Duodenal mucosa (tissue), 2 donors: Measurements from ENCODE around the gene FAM193B.

ENCODE experiments used
- H3K27ac ChIP-seq: one replicate; pipeline ENCODE4 v1.7.0; 2013; ENCODE audit warnings: low read depth, low read length
- H3K27me3 ChIP-seq, 2 donors: one replicate each; pipeline ENCODE4 v1.7.0; 2013; ENCODE audit warnings: low read length in 2 of 2, control low read depth in 1 of 2; ENCODE audit not compliant: insufficient read depth in 2 of 2, control insufficient read depth in 1 of 2
- H3K36me3 ChIP-seq, 2 donors: one replicate each; pipeline ENCODE4 v1.7.0; 2013; ENCODE audit warnings: low read length in 2 of 2, control low read depth in 1 of 2; ENCODE audit not compliant: insufficient read depth in 2 of 2, control insufficient read depth in 1 of 2
- H3K4me1 ChIP-seq, 2 donors: one replicate each; pipeline ENCODE4 v1.7.0; 2013; ENCODE audit warnings: low read length in 2 of 2, control low read depth in 1 of 2; ENCODE audit not compliant: insufficient read depth in 2 of 2, control insufficient read depth in 1 of 2
- H3K4me3 ChIP-seq, 2 donors: one replicate each; pipeline ENCODE4 v1.7.0; 2013; ENCODE audit warnings: low read length in 2 of 2, low read depth in 1 of 2
- H3K9ac ChIP-seq, 2 donors: one replicate each; pipeline ENCODE4 v1.7.0; 2013; ENCODE audit warnings: low read length in 2 of 2, low read depth in 1 of 2
- H3K9me3 ChIP-seq, 2 donors: one replicate each; pipeline ENCODE4 v1.7.0; 2013; ENCODE audit warnings: low read length in 2 of 2, control low read depth in 1 of 2; ENCODE audit not compliant: control insufficient read depth in 1 of 2

Gene FAM193B

DNA sequence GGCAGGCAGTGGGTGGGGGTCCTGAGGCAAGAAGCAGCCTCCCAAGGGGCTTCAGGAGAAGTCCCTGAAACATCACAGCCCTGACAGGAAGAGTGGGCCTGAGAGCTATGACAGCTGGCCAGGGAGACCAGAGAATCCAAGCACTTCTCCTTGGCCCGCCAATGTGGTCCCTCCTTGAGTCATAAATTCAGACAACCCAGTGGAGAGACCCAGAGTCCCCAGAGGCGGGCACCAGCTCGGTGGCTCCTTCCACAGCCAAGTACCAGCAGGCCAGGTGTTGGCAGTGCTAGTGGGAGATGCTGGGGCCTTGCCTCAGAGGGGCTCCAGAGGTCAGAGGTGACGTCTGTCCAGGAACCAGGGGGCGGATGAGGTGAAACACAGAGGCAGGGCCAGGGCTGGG lies 43.2 kb downstream of the FAM193B start:
- Histone ChIP-seq H3K27ac (no peak overlapping the region), H3K36me3 (peaks cover 30 to 53% of the 10 kb centered on the region in 2 donors), H3K4me3 (no peak overlapping the region), H3K9me3 (no peaks in the 10 kb centered on the region), H3K27me3 (no peaks in the 10 kb centered on the region), H3K4me1 (peaks cover 9 to 32% of the 10 kb centered on the region in 2 donors), H3K9ac (no peak overlapping the region)

DNA sequence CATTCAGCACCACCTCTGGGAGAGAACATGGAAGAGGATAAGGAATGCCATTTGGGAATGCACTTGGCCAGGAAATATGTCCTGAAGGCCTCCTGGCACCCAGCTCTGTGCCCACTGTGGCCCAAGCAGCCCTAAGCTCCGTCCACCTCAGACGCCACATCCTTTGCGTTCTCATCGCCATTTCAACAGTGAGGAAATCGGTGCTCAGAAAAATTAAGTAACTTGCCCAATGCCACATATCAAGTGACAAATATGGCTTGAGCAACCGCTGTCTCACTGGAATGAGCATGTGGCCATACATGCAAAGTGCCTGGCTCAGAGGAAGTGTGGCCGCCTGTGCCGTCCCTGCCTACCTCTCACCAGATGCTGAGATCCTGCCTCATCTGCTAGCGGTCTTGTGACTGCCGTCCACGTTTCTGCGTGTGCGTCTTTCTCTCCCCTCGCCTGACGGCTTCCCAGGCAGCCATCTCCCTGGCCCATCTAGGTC lies 43.8 kb downstream of the FAM193B start:
- H3K27me3 ChIP-seq, result no peaks in the 10 kb centered on the region
- H3K27ac ChIP-seq, result no peak overlapping the region
- peaks cover 3 to 26% of the 10 kb centered on the region in 2 donors for H3K4me1 ChIP-seq
- peak overlapping the region in 1 of 2 donors; percentile 12 for H3K4me3 ChIP-seq
- no peak overlapping the region for H3K9ac ChIP-seq
- peaks cover 28 to 50% of the 10 kb centered on the region in 2 donors for H3K36me3 ChIP-seq
- H3K9me3 ChIP-seq, result no peaks in the 10 kb centered on the region

DNA sequence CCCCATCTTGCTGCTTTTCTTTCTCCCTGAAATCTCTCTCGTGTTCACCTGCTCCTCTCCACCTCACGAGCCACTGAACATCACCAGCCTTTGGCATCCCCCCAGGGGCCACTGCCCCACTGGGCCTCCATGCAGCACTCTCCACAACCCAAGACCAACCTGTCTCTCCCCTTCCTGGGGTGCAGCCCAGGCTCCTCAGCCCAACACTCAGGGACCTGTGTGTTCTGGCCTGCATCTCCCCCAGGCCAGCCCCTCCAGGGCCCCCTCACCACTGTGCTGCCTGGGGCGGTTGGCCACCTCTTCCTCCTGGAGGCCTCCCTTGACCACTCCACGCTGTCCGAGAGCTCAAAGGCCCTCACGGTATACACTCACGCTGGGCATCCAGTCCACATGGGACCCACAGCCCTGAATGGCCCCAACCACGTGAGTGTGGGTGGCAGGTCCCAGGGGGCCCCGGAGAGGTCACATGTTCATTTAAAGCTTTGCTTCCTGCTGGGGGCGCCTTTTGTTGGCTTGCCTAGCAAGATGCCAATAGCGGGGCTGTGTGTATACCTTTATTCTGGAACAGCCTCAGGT lies 44.3 kb downstream of the FAM193B start:
- peak overlapping the region in 1 of 2 donors; percentile 12 for H3K4me3 ChIP-seq
- no peak overlapping the region for H3K9ac ChIP-seq
- peaks cover 25 to 45% of the 10 kb centered on the region in 2 donors for H3K36me3 ChIP-seq
- H3K27me3 ChIP-seq, result no peaks in the 10 kb centered on the region
- peaks cover 0 to 21% of the 10 kb centered on the region in 2 donors for H3K4me1 ChIP-seq
- H3K9me3 ChIP-seq, result no peaks in the 10 kb centered on the region
- H3K27ac ChIP-seq, result no peak overlapping the region

DNA sequence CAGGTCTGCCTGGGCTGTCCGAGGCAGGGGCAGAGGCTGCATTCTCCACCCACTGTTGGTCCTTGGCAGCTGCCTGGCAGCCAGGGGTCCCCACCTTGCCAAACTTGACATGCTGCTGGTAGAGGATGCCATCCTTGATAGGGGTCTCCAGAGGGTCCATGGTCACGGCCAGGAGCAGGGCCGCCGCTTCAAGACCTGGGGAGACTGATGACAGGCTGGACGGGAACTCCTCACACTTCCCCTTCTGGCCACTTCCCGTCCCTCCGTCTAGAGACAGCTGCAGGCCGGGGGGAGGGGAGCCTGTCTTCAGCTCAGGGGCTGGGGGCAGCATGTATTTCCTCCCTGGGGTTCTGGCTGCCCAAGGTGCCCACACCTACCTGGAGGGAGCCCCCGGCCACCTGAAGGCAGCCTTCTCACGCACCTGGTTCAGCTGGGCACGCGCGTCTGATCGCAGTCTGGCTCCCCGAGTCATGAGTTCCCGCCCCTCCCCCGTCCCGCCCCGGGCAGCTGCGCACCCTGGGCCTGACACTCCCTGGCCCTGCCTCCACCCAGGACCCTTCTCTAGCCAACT lies 44.9 kb downstream of the FAM193B start, which contains the start of gene DOK3:
DOK3 (minus strand) TSS at position 446 of the 571 bp plus-strand sequence; CDS start at position 160, 286 bp downstream.
- H3K27ac ChIP-seq, result no peak within 1 kb of the TSS

DNA sequence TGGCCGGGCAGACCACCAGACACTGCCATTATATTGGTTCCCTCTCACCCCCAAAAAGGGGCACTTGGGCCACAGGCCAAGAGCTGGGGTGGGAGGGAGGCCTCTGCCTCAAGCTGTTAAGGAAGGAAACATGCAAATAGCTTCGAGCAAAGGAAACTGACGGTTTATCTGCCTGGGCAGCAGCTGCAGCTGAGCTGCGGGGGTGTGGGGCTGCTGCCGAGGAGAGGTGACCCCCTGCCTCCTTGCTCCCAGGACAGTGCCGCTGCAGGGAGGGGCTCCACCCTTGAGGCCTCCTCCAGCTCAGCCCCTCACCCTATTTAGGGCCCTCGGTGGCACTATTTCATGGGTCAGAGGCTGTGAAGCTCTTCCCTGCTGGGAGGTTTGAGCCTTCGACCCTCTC lies 45.5 kb downstream of the FAM193B start:
- no peaks in the 10 kb centered on the region for H3K9me3 ChIP-seq
- no peaks in the 10 kb centered on the region for H3K27me3 ChIP-seq
- H3K4me3 ChIP-seq, result peak overlapping the region; percentile 59 to 68
- H3K4me1 ChIP-seq, result peaks cover 0 to 16% of the 10 kb centered on the region in 2 donors
- H3K36me3 ChIP-seq, result peaks cover 25 to 33% of the 10 kb centered on the region in 2 donors
- peak overlapping the region; percentile 25 to 58 for H3K9ac ChIP-seq
- no peak overlapping the region for H3K27ac ChIP-seq

More for the DNA sequence above, 44.9 kb downstream of the FAM193B start, which contains the start of gene DOK3:
- peaks cover 0 to 16% of the 10 kb centered on the region in 2 donors for H3K4me1 ChIP-seq
- no peaks in the 10 kb centered on the region for H3K9me3 ChIP-seq
- peaks cover 25 to 39% of the 10 kb centered on the region in 2 donors for H3K36me3 ChIP-seq
- H3K9ac ChIP-seq, result peak within 1 kb of the TSS; percentile 25 to 58
- H3K4me3 ChIP-seq, result peak within 1 kb of the TSS; percentile 59 to 68
- no peaks in the 10 kb centered on the region for H3K27me3 ChIP-seq

GRCh38 chr5:177508221-177508611 lies 46.1 kb downstream of the FAM193B start:
- Histone ChIP-seq H3K9me3 (no peaks in the 10 kb centered on the region), H3K4me3 (peak overlapping the region; percentile 59 to 68), H3K36me3 (peaks cover 23 to 32% of the 10 kb centered on the region in 2 donors), H3K4me1 (peaks cover 0 to 16% of the 10 kb centered on the region in 2 donors), H3K27ac (no peak overlapping the region), H3K9ac (peak overlapping the region in 1 of 2 donors; percentile 25), H3K27me3 (no peaks in the 10 kb centered on the region)

GRCh38 chr5:177507596-177508220 lies 46.7 kb downstream of the FAM193B start:
- Histone ChIP-seq H3K9me3 (no peaks in the 10 kb centered on the region), H3K4me1 (peaks cover 0 to 16% of the 10 kb centered on the region in 2 donors), H3K9ac (no peak overlapping the region), H3K27me3 (no peaks in the 10 kb centered on the region), H3K4me3 (peak overlapping the region; percentile 59 to 68), H3K27ac (no peak overlapping the region), H3K36me3 (peaks cover 19 to 26% of the 10 kb centered on the region in 2 donors)

DNA sequence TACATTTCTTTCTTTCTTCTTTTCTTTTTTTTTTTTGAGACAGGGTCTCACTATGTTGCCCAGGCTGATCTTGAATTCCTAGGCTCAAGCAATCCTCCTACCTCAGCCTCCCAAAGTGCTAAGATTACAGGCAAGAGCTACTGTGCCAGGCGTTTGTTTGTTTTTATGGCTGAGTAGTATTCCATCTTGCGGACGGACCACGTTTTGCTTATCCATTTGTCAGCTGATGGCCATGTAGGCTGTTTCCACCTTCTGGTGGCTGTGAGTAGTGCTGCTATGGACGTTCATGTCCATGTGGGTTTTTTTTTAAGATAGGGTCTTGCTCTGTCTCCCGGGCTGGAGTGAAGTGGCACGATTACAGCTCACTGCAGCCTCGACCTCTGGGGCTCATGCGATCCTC lies 47.2 kb downstream of the FAM193B start:
- Histone ChIP-seq H3K9me3 (no peaks in the 10 kb centered on the region), H3K4me1 (peaks cover 0 to 22% of the 10 kb centered on the region in 2 donors), H3K36me3 (peaks cover 15 to 21% of the 10 kb centered on the region in 2 donors), H3K27me3 (no peaks in the 10 kb centered on the region), H3K27ac (no peak overlapping the region), H3K9ac (no peak overlapping the region), H3K4me3 (no peak overlapping the region)

DNA sequence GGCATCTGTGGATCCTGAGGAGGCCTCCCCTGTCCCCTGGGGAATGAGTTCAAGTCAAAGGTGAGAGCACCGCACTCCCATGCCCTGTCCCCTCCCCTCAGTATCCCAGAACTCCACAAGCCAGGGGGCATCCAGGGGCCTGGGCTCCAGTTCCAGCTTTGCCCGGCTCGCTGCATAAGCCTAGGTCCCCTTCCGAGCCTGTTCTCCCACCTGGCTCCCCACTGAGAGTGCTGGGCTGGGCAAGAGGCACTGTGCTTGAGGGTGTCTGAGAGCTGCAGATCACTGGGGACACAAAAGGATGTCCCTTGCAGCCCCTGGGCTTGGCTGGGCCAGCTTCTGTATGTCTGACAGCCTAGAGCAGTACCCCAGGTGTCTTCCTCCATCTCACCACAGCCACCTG lies 49.3 kb downstream of the FAM193B start:
- Histone ChIP-seq H3K9ac (no peak overlapping the region), H3K4me3 (no peak overlapping the region), H3K36me3 (peaks cover 0 to 3% of the 10 kb centered on the region in 2 donors), H3K27ac (no peak overlapping the region), H3K4me1 (peaks cover 0 to 21% of the 10 kb centered on the region in 2 donors), H3K27me3 (no peaks in the 10 kb centered on the region), H3K9me3 (no peaks in the 10 kb centered on the region)
